ENCODE data around the gene EP400. TPM values are rescaled to one million over a fixed set of nuclear protein-coding genes. Genes with fewer than 3 reads are reported as not detected.
A peak's percentile ranks its signal among the peaks of the same experiment; 100 is the strongest.

EP400 gene
- total RNA-seq, 6 experiments from 2014 or later, result 10.9 to 16.3 (median 13.3) TPM

GRCh38 chr12:132024758-132025157 lies 75.0 kb downstream of the EP400 start:
- Histone ChIP-seq H3K27me3 (no peaks in the 10 kb centered on the region), H3K27ac (no peak overlapping the region), H3K36me3 (peaks cover 6 to 77% (median 46%) of the 10 kb centered on the region in 4 donors), H3K4me3 (no peak overlapping the region), H3K9me3 (no peaks in the 10 kb centered on the region), H3K4me1 (no peaks in the 10 kb centered on the region)
- ATAC-seq (no peak), DNase-seq (no peak)
- WGBS (ENCODE audit: insufficient coverage, low coverage, low lambda C conversion rate, missing lambda C conversion rate), result 86% methylated on average over 11 of the region's 11 CpGs
- intact Hi-C loops (cut with DNase I), result no loop called here
- TF ChIP-seq POLR2A (IDR thresholded peaks at IDR 0.05) (no peak), CTCF (IDR thresholded peaks at IDR 0.05) (no peak)

GRCh38 chr12:132025526-132025925 lies 75.8 kb downstream of the EP400 start:
- DNase-seq (no peak), ATAC-seq (no peak)
- intact Hi-C loops (cut with DNase I), result no loop called here
- H3K4me1 ChIP-seq, result no peaks in the 10 kb centered on the region
- H3K36me3 ChIP-seq, result peaks cover 6 to 77% (median 49%) of the 10 kb centered on the region in 4 donors
- 96% methylated on average over 5 of the region's 14 CpGs for WGBS (ENCODE audit: insufficient coverage, low coverage, low lambda C conversion rate, missing lambda C conversion rate)
- no peaks in the 10 kb centered on the region for H3K9me3 ChIP-seq
- no peak overlapping the region for H3K4me3 ChIP-seq
- no peak overlapping the region for H3K27ac ChIP-seq
- H3K27me3 ChIP-seq, result no peaks in the 10 kb centered on the region
- TF ChIP-seq CTCF (IDR thresholded peaks at IDR 0.05) (no peak), POLR2A (IDR thresholded peaks at IDR 0.05) (no peak)

GRCh38 chr12:132026061-132026795 lies 76.5 kb downstream of the EP400 start:
- H3K4me3 ChIP-seq, result no peak overlapping the region
- intact Hi-C loops (cut with DNase I), result no loop called here
- H3K36me3 ChIP-seq, result peaks cover 6 to 77% (median 51%) of the 10 kb centered on the region in 4 donors
- no peak overlapping the region for H3K27ac ChIP-seq
- peak in 1 of 4 donors; percentile 19 for ATAC-seq
- no peaks in the 10 kb centered on the region for H3K9me3 ChIP-seq
- 96% methylated on average over 9 of the region's 13 CpGs for WGBS (ENCODE audit: insufficient coverage, low coverage, low lambda C conversion rate, missing lambda C conversion rate)
- H3K27me3 ChIP-seq, result no peaks in the 10 kb centered on the region
- TF ChIP-seq POLR2A (IDR thresholded peaks at IDR 0.05) (no peak), CTCF (IDR thresholded peaks at IDR 0.05) (no peak)
- no peaks in the 10 kb centered on the region for H3K4me1 ChIP-seq
- no peak for DNase-seq

- intact Hi-C loops (cut with DNase I), result no loop called here
- peak in 1 of 4 donors; percentile 9 for ATAC-seq
- no peak for TF ChIP-seq CTCF (IDR thresholded peaks at IDR 0.05)
- TF ChIP-seq POLR2A (IDR thresholded peaks at IDR 0.05), result no peak
- Histone ChIP-seq H3K9me3 (no peaks in the 10 kb centered on the region), H3K27me3 (no peaks in the 10 kb centered on the region), H3K4me1 (no peaks in the 10 kb centered on the region), H3K27ac (no peak overlapping the region), H3K4me3 (no peak overlapping the region), H3K36me3 (peaks cover 6 to 80% (median 51%) of the 10 kb centered on the region in 4 donors)
- no peak for DNase-seq
- 94% methylated on average over 2 of the region's 18 CpGs for WGBS (ENCODE audit: insufficient coverage, low coverage, low lambda C conversion rate, missing lambda C conversion rate)
These were observed 77.2 kb downstream of the EP400 start for GRCh38 chr12:132026796-132027500.
